Measurements from ENCODE around the gene SGCA. TPM values are rescaled to one million over a fixed set of nuclear protein-coding genes. Genes with fewer than 3 reads are reported as not detected.

SGCA gene
- total RNA-seq, 1 experiment from 2014 or later = 0.24 TPM

DNA sequence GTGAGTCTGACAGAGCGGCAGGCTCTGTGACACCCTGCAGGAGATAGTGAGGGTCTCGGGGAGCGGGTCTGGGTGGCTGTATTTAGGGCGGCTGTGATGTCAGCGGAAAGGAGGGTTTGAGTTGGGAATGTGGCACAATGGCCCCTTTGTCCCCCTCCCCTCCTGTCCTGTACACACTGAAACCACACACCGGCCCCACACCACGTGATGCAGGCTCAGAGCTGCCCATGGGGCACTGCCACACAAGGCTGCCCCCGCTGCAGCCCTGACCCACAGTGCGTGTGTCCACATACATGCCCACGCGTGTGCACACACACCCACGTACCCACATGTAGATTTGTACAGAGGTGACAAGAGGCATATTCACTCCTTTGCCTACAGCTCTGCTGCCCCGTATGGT is 15.3 kb downstream of the SGCA start:
- Histone ChIP-seq H3K4me2 (ENCODE audit: insufficient read depth, insufficient read length, low read length) (no peak overlapping the region), H2AFZ (ENCODE audit: low read length) (no peak overlapping the region), H2BK20ac (ENCODE audit: low read depth, low read length, poor library complexity, severe bottlenecking) (no peak overlapping the region), H3K79me1 (ENCODE audit: insufficient read depth, low read depth, low read length, poor library complexity, severe bottlenecking) (no peaks in the 10 kb centered on the region), H4K20me1 (ENCODE audit: control insufficient read depth, insufficient read depth, insufficient read length) (no peaks in the 10 kb centered on the region), H4K8ac (replicated peaks; ENCODE audit: insufficient read length, low read depth, low read length) (no peak overlapping the region), H4K91ac (ENCODE audit: insufficient read length, low read depth, low read length) (no peak overlapping the region), H2BK12ac (ENCODE audit: insufficient read length, low read depth, low read length) (no peak overlapping the region), H3K56ac (ENCODE audit: insufficient read length, low read depth, low read length) (no peak overlapping the region), H2BK15ac (ENCODE audit: low read depth, low read length) (no peak overlapping the region), H3K4me1 (ENCODE audit: insufficient read depth, low read length) (peaks cover 2% of the 10 kb centered on the region; the same call in 1 of the 2 replicates), H3K4ac (ENCODE audit: low read depth, low read length) (no peak overlapping the region), H3K9ac (ENCODE audit: extremely low read depth, insufficient read length, low read length) (no peak overlapping the region), H3K23me2 (ENCODE audit: insufficient read length, low read depth, low read length, poor library complexity, severe bottlenecking) (peaks cover 4% of the 10 kb centered on the region), H3K27ac (ENCODE audit: insufficient read length, low read depth, low read length) (no peak overlapping the region), H3K18ac (ENCODE audit: insufficient read length, low read depth, low read length) (no peak overlapping the region), H4K5ac (ENCODE audit: insufficient read length, low read depth, low read length) (no peak overlapping the region), H2AK5ac (ENCODE audit: insufficient read length, low read length) (no peak overlapping the region), H2BK120ac (ENCODE audit: low read depth, low read length, poor library complexity, severe bottlenecking) (no peak overlapping the region), H3K27me3 (ENCODE audit: insufficient read depth, low read length) (no peaks in the 10 kb centered on the region), H3K79me2 (ENCODE audit: insufficient read depth, low read length) (no peaks in the 10 kb centered on the region), H3T11ph (ENCODE audit: low read length) (no peak overlapping the region), H2BK5ac (ENCODE audit: insufficient read length, low read length) (no peak overlapping the region), H3K14ac (ENCODE audit: insufficient read depth, low read length) (no peak overlapping the region), H3K23ac (ENCODE audit: insufficient read length, low read depth, low read length) (no peak overlapping the region), H3K9me3 (ENCODE audit: control insufficient read depth, low read depth, low read length) (no peaks in the 10 kb centered on the region)
- H3K9me3 Mint-ChIP-seq = no peaks in the 10 kb centered on the region; a peak in 1 of 5 replicates
- TF ChIP-seq, protein P1, sequence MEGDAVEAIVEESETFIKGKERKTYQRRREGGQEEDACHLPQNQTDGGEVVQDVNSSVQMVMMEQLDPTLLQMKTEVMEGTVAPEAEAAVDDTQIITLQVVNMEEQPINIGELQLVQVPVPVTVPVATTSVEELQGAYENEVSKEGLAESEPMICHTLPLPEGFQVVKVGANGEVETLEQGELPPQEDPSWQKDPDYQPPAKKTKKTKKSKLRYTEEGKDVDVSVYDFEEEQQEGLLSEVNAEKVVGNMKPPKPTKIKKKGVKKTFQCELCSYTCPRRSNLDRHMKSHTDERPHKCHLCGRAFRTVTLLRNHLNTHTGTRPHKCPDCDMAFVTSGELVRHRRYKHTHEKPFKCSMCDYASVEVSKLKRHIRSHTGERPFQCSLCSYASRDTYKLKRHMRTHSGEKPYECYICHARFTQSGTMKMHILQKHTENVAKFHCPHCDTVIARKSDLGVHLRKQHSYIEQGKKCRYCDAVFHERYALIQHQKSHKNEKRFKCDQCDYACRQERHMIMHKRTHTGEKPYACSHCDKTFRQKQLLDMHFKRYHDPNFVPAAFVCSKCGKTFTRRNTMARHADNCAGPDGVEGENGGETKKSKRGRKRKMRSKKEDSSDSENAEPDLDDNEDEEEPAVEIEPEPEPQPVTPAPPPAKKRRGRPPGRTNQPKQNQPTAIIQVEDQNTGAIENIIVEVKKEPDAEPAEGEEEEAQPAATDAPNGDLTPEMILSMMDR (conservative IDR thresholded peaks at IDR 0.05) = no peak
- DNase-seq = no peak
- no peak overlapping the region; a peak in 1 of 7 replicates for H3K27ac Mint-ChIP-seq
- peaks cover 3% of the 10 kb centered on the region for H3K27me3 Mint-ChIP-seq (ENCODE audit: low read depth)
- no peak overlapping the region for H3K4me3 Mint-ChIP-seq
- H3K36me3 Mint-ChIP-seq (ENCODE audit: insufficient read depth in 1 of 3, low read depth in 3 of 3) = peaks cover 0 to 14% (median 11%) of the 10 kb centered on the region in 3 experiments; a peak in 5 of 7 replicates
- no CpG with 5 or more reads among the region's 13 CpGs for WGBS (ENCODE audit: extremely low coverage, insufficient read length, low lambda C conversion rate)
- peaks cover 47 to 60% of the 10 kb centered on the region in 2 experiments for H3K4me1 Mint-ChIP-seq

Measured in H9 (cell line).